GM21360 (cell line): ENCODE measurements around the gene MTOR.
"Not testable (repeated sequence)": the region's sequence is repeated elsewhere in the genome, so short reads cannot be mapped to it uniquely, and the experiment has no call there.

Experiments
- ATAC-seq: cut with Tn5 transposase; IDR thresholded peaks from one replicate; pipeline ENCODE4 v1.9.1; 2021; ENCODE audit warnings: mild to moderate bottlenecking, moderate library complexity; ENCODE audit not compliant: unreplicated experiment

Gene MTOR

GRCh38 chr1:11125931-11126330 is 136.4 kb downstream of the MTOR start:
- ATAC-seq = no peak

DNA sequence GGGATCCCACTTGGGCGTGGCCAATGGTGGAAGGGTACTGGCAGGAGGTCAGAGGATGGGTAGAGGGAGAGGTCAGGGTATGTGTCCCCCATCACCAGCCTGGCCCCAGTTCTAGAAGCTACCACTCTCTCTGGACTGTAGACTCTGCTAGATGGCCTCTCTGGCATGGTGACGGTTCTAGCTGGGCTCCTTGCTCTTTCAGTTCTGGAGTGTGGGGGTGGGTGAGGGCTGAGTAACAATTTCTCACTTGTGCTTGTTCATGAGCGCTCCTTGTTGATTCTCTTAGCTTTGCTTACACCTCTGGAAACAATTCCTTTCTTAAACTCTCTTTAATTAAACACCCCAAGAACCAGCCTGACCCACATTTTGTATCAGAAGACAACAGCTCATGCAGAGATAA is 137.4 kb downstream of the MTOR start:
- no peak for ATAC-seq

- ATAC-seq = no peak
Measured at GRCh38 chr1:11116318-11116717, 146.0 kb downstream of the MTOR start.

GRCh38 chr1:11114966-11115365 is 147.4 kb downstream of the MTOR start:
- no peak for ATAC-seq

DNA sequence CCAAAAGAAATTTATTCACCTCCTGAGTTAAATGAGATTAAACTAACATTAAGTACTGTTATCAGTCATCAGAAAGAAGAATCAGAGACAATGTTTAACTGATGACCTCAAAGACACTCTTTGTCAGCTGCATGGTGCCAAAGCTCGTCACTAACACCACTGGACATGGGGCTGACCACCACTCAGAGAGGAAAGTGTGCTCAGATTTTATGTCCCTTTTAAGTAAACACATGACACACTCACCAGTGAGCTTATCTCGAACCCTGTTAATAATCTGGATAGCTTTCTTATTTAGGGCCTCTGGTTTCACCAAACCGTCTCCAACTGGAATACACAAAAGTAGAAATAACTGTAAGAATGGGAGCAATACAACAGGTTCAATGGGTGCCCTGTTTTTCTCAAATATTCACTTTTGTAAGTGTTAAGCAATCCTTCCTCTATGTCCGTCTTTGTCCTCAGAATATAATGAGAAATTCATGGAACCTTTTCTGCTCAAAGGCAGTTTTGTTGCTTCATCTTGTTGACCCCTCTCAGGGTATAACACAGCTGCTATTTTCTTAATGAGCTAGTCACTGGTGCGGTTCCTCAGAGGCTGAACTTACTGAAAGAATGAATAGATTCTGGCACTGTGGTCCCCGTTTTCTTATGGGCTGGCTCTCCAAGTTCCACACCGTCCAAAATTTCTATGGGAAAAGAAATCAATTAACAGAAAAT is 153.1 kb downstream of the MTOR start:
- no peak for ATAC-seq

DNA sequence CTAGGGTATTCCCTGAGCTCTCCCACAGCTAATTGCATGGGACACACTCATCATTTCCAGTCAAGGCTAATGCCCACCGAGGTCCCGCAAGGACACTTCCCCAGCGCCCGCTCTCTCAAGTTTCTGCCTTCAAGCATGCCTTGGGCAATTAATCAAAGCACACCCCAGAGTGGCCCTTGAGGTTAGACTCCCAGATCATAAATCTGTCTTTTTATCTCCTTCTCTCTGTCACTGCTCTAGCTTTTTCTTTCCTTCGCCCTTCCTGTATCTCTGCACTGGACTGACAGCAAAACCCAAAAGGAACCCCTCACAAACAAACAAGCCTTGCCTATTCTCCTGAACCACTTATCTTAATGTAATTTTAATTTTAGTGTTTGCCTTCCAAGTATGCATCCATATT is 154.8 kb downstream of the MTOR start:
- ATAC-seq = no peak

DNA sequence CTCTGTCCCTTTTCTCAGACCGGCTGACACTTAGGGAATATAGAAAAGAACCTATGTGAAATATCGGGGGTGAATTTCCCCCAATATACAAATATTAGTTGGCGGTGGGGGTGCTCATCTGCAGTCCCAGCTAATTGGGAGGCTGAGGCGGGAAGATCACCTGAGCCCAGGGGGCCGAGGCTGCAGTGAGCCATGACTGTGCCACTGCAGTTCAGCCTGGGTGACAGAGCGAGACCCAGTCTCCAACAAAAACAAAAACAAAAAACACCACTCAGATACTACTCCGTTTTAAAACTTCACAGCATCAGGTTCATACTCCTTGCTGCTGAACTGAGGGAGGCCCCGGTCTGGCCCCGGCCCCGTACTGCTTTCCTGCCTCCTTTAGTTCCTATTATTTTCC is 156.8 kb downstream of the MTOR start:
- ATAC-seq = no peak

- no peak for ATAC-seq
Measured at GRCh38 chr1:11101347-11101746, 161.0 kb downstream of the MTOR start.

DNA sequence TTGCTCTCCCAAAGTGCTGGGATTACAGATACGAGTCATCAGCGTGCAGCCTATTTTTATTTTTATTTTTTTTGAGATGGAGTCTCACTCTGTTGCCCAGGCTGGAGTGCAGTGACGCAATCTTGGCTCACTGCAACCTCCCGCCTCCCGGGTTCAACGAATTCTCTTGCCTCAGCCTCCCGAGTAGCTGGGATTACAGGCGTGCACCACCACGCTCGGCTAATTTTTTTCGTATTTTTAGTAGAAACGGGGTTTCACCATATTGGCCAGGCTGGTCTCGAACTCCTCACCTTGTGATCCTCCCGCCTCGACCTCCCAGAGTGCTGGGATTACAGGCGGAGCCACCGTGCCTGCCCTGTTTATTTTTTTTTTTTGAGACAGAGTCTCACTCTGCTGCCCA is 161.5 kb downstream of the MTOR start:
- ATAC-seq = not testable (repeated sequence)

DNA sequence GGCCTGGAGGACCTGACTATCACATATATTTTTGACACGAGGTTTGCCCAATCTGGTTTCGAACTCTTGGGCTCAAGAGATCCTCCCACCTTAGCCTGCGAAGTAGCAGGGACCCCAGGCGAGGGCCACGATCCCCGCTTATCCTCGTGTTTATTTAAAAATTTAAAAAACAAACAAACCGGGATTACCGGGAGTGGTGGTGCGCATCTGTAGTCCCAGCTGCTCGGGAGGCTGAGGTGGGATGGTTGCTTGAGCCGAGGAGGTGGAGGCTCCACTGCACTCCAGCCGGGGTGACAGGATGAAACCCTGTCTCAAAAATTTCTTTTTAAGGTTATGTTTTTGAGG is 162.2 kb downstream of the MTOR start:
- ATAC-seq = peak; percentile 17

GRCh38 chr1:11099310-11100148 is 162.8 kb downstream of the MTOR start, which contains the start of gene EXOSC10:
Gene EXOSC10, minus strand, starts transcription at chr1:11099869. Its CDS starts 38 bp downstream, at chr1:11099831.
- ATAC-seq = peak; percentile 91

- no peak for ATAC-seq
Measured at GRCh38 chr1:11098931-11099309, 163.4 kb downstream of the MTOR start.

DNA sequence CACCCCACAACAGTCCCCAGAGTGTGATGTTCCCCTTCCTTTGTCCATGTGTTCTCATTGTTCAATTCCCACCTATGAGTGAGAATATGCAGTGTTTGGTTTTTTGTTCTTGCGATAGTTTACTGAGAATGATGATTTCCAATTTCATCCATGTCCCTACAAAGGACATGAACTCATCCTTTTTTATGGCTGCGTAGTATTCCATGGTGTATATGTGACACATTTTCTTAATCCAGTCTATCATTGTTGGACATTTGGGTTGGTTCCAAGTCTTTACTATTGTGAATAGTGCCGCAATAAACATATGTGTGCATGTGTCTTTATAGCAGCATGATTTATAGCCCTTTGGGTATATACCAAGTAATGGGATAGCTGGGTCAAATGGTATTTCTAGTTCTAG is 178.6 kb downstream of the MTOR start:
- not testable (repeated sequence) for ATAC-seq

GRCh38 chr1:11080931-11081330 is 181.4 kb downstream of the MTOR start:
- ATAC-seq = no peak

DNA sequence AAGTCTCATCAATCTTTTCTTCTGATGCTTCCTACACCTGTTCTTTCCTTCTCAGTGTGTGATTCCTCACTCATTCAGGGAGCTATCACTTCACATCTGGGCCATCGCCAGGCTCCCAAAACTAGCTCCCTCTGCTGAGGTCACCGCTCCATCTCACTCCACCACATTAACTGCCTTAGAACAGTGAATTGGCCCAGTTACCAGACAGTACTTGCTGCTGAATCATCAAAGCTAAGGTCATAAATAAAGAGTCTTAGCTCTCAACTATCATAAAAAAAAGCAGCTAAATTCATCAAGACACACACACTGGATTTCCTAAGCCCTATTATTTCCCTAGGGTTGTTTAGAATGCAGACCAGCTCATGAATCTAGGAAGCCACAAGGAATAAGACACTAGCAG is 183.7 kb downstream of the MTOR start:
- no peak for ATAC-seq

GRCh38 chr1:11073398-11073797 is 189.0 kb downstream of the MTOR start:
- ATAC-seq = not testable (repeated sequence)

- no peak for ATAC-seq
Measured at GRCh38 chr1:11072216-11072917, 190.0 kb downstream of the MTOR start.

- ATAC-seq = no peak
Measured at GRCh38 chr1:11071463-11072215, 190.7 kb downstream of the MTOR start.

GRCh38 chr1:11070876-11071275 is 191.5 kb downstream of the MTOR start:
- no peak for ATAC-seq

DNA sequence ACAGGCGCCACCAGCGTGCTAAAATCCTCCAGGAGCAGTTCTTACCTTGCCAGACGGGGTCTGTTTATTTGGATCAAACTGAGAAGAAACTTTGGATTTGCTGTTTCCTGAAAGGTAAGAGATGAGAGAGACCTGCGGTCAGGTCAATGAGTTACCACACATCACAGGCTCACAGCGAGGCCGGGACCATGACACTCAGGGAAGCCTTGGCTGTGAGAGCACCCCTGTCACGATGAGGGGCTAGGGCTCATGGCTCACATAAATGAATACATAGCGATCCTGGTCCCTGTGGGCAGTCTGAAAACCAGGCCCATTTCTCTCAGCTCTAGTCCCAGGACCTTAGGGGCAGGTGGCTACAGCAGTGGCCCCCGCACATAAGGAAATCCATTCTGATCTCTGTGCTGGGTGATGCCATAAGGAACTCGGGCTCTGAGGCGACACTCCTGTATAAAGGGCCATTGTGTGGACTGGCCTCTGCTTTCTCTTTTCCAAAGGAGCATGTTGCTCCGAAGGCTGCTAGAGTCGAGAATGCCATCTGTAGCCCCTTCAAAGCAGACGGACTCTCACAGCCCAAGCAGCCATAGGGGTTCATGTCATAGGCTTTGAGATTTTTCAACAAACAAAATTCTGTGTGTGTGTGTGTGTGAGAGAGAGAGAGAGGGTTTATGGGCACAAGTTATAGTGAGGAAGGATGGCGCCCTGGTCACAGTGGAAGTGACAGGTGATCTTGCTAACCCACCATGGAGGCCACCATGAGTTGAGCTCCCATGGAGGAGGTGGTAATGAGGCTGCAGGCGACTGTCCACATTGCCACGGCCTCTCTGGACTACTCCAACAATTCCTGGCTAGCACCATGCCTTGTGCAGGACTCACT is 193.5 kb downstream of the MTOR start:
- no peak for ATAC-seq
